Cerebellar nuclear complex (tissue), 1 donor: ENCODE data around the gene SNX21.
"Not testable (repeated sequence)": the region's sequence is repeated elsewhere in the genome, so short reads cannot be mapped to it uniquely, and the experiment has no call there.

ENCODE experiments used
- DNase-seq, 2 experiments: peaks; one replicate each; lab custom pipeline; 2025; lab: John Stamatoyannopoulos, UW

The SNX21 gene, protein sequence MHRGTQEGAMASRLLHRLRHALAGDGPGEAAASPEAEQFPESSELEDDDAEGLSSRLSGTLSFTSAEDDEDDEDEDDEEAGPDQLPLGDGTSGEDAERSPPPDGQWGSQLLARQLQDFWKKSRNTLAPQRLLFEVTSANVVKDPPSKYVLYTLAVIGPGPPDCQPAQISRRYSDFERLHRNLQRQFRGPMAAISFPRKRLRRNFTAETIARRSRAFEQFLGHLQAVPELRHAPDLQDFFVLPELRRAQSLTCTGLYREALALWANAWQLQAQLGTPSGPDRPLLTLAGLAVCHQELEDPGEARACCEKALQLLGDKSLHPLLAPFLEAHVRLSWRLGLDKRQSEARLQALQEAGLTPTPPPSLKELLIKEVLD

GRCh38 chr20:45833030-45833882 is at the start of gene SNX21:
Gene SNX21, plus strand, starts transcription at chr20:45833799. Its CDS starts 121 bp downstream, at chr20:45833920.
- DNase-seq, result peak in 1 of 2 experiments; percentile 14

DNA sequence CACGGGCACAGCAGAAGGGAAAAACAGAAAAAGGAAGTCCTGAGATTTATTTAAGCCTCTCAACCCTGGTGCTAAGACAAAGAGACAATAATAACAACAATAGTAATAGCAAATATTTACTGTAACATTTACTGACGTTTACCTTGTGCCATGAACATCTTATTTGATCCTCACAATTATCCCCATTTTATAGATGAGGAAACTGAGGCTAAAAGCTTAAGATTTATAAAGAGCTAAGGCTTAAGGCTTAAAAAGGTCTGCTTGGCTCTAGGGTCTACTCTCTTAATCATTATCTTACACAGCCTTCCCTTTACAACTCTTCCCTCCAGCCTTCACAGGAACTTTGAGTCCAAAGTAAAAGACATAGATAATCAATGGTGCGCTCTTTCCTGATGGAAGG is 45.2 kb upstream of the SNX21 start:
- DNase-seq, result no peak

DNA sequence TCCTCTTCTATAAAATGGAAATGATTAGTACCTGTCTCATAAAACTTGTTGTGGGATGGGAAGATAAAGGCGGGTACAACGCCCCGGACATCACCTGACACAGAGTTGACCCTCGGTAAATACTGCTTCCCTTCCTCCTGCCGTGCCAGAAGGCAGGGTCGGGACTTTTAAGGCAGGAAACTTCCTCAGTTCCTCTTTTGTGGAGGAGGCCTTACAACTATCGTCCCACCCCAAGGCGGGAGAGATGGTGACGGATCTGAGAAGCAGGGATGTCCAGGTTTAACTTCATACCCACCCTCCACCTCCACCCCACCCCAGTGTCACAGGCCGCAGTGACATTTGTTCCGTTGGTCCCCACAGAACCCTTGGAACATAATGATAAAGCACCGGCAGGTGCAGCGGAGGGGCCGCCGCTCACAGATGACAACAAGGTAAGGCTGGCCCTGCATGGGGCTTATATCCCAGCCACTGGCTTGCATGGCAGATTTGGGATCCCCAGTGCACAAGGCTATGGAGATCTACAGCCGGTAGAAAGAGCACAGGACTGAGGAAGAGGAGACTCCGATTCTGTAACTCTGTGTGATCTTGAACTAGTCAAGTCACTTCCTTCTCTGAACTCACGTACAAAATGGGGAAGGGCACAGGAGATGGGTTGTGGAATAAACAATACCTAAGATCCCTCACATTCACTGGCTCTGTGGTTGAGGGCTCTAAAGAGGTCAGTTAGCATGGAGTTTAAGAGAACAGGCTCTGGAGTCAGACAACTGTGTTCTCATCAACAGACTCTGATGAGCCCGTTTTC is 41.1 kb upstream of the SNX21 start:
- DNase-seq, result no peak

- no peak for DNase-seq
These were observed 37.1 kb upstream of the SNX21 start for GRCh38 chr20:45796337-45797065.

DNA sequence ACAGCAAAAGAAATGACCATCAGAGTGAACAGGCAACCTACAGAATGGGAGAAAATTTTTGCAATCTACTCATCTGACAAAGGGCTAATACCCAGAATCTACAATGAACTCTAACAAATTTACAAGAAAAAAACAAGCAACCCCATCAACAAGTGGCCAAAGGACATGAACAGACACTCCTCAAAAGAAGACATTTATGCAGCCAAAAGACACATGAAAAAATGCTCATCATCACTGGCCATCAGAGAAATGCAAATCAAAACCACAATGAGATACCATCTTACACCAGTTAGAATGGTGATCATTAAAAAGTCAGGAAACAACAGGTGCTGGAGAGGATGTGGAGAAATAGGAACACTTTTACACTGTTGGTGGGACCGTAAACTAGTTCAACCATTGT is 36.1 kb upstream of the SNX21 start:
- DNase-seq, result not testable (repeated sequence)

DNA sequence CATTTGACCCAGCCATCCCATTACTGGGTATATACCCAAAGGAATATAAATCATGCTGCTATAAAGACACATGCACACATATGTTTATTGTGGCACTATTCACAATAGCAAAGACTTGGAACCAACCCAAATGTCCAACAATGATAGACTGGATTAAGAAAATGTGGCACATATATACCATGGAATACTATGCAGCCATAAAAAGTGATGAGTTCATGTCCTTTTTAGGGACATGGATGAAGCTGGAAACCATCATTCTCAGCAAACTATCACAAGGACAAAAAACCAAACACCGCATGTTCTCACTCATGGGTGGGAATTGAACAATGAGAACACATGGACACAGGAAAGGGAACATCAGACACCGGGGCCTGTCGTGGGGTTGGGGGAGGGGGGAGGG is 35.6 kb upstream of the SNX21 start:
- DNase-seq, result not testable (repeated sequence)

DNA sequence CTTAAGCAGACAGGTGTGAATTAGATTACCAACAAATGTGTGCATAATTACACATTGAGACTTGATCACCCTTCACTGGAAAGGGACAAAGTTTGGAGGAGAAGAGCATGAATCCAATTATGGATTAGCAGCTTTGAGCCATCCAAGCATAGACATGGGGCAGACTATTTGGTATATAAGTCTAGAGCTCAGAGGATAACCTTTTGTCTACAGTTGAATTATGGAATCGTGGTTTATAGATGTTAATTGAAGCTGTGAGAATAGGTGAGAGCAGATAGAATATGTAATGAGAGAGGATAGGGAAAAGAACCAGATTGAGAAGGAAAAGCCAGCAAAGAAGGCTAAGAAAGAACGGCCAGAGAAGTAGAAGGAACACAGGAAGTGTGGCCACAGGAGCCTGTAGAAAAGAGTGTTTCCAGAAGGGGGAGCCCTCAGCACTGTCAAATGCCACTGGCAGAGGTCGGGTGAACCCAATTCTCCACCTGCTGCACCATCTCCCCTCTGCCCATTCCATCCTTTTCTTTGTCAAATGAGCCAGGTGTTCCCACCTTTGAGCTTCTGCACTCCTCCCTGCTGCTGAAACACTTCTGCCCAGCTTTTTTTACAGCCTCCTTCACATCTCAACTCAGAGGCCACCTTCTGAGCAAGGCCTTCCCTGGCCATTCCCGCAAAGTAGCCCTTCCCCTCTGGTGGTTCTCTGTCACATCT is 34.5 kb upstream of the SNX21 start:
- peak in 1 of 2 experiments; percentile 16 for DNase-seq

DNA sequence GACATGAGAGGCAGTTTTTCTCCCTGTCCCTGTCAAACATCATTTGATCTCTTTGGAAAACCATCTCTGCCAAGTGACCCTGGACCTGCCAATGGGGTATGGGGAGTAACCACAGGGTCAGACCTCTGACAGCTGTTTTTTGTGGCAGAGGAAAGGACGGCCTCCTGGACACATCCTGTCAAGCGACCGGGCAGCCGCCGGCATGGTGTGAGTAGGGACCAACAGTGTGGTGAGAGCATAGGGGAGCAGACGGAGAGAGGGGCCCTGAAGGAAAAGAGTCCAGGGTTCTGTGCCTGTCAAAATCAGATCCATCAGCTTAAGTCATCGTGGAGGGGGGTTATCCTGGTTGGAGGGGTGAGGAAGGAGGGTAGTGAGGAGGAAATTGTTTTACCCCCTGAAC is 31.7 kb upstream of the SNX21 start:
- no peak for DNase-seq

DNA sequence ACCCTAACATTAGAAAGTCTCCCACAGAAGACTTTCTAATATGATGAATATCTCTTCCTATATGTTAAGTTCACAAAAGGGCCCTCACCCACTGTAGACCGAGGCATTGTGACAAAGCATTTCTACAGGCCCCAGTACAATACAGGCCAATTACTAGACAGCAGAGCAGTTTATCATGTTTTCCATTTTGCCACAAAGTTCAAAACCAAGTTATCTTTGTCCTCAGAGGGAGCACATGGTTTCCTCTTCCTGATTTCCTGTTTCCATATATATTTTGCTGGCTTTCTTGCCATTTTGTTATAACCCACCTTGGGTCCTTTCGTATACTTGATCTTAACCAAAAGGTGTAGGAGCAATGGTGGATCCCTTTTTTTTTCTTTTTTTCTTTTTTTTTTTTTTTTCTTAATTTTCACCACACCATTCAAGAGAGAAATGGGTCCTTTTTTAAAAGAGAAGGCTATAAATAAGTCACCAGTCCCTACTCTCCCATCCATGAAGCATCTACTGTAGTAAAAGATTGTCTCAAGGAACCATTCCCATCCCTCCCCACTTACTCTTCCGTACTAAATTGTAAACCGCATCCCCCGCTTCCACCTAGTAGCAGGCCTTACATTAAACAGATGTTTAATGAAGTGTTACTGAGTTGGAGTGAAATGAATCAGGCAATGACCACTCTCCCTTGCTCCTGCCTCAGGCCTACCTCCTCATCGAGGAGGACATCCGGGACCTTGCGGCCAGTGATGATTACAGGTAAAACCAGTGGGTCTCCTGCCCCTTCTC is 23.2 kb upstream of the SNX21 start:
- DNase-seq, result no peak

DNA sequence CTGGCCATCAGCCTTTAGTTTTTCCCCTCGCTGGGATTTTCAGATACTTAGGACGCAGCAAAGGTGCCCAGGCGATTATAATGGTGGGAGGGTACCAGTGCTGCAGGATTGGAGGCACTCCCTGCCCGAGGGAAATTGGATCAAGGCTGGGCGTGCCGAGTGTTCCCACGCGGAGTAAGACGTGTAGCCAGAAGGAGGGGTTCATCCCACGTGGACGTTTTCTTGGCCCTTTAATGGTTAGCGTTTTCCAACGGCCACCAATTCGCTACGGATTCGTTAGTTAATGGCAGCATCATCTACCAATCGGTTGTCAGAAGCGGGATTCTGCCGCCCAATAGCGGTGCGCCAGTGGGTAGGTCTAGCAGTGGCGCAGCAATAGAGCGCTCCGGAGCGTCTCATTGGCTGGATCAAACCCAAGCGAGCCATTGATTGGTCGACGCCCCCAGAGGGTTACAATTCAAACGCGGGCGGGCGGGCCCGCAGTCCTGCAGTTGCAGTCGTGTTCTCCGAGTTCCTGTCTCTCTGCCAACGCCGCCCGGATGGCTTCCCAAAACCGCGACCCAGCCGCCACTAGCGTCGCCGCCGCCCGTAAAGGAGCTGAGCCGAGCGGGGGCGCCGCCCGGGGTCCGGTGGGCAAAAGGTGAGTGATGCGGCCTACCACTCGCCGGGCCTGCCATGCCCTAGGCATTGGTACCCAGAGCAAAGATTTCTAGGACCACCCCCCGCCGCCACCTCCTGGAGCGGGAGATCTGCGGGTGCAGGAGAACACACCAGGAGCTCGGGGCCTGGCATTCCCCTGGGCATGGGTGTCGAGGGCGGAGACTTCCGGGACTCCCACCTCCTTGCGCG is 21.2 kb upstream of the SNX21 start, which contains the start of gene UBE2C:
Gene UBE2C (plus strand): TSS at position 488 of the 849 bp plus-strand sequence. CDS start 52 bp downstream, at position 540.
- DNase-seq, result peak; percentile 75 to 94

DNA sequence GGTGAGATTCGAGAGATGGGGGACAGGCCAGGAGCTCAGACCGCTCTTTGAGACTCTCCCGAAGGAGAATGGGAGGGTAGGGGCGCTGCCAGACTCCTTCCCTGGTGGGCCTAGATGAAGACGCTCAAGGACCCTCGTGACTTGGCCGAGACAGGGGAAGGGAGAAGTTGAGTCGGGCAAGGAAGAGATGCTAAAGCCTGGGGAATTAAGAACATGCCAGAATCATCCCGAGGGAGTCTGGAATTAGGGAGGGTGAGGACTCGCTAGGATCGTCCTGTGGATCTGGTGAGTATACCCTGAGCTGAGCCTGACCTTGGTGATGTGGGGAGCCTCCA is 20.6 kb upstream of the SNX21 start:
- DNase-seq, result no peak

GRCh38 chr20:45813489-45813888 is 20.1 kb upstream of the SNX21 start:
- DNase-seq, result no peak

DNA sequence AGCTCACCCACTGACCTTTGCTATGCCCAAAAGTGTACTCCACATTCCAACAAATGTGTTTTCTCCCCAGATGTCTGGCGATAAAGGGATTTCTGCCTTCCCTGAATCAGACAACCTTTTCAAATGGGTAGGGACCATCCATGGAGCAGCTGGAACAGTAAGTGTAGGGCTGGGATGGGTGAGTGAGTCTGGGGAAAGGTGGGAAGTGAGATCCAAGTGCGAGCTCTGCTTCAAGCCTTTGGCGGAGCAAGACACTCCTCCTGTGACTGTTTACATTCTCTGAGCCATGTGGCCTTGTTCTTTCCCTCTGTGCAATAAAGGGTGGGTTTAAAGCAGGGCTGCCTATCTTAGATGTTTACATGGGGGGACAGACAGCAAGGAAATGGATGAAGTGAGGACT is 19.3 kb upstream of the SNX21 start:
- DNase-seq, result no peak

DNA sequence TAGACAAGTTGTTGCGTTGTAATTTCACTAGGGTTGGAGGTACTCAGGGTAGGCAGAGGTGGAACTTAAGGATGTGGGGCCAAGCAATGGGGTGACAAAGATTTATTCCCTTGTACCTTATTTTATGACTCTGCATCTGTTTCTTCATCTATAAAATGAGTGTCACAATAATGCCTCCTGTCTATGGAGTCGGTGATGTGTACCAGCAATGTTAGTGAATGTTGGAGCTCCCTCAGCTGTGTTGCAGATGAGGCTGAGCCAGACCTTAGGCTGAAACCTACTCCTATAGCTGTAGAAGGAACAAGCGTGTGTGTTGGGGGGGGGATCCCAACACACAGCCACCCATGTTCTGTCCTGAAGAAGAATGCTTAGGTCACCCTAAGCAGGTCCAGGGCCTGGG is 16.6 kb upstream of the SNX21 start:
- DNase-seq, result no peak

DNA sequence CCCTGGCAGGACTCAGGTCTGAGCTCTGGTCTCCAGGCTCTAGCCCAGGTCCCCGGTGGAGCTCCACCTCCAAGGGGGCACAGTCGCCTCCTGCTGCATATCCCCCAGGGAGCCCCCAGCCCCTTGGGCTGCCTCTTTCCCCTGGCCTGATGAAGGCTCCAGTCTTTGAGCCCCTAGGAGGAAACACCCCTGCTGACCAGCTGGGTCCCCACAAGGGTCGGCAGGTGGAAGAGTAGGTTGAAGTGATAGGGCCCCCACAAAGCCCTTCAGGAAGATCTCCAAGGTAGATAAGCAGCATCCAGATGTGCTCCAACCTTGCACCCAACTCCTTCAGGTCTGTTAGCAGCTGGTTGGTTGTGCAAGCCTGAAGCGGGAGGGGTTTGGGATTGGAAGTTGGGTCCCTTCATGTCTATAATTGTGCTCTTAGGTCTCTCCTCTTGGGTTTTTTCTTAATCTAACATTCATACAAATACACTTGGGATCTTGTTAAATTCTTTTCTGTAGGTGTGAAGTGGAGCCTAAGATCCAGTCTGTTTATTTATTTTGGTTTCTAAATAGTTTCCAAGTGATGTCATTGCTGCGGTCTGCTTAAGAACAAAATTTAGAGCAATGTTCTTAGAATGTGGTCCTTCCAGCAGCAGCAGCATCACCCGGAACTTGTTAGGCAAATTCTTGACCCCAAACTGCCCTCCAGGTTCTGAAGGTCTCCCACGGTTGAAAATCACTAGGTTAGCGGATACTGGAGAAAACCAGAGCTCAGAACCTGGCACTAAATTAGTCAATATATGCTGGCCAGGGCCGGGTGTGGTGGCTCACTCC is 16.0 kb upstream of the SNX21 start:
- no peak for DNase-seq

GRCh38 chr20:45818239-45818638 is 15.4 kb upstream of the SNX21 start:
- DNase-seq, result no peak

GRCh38 chr20:45819466-45819865 is 14.1 kb upstream of the SNX21 start:
- DNase-seq, result no peak

DNA sequence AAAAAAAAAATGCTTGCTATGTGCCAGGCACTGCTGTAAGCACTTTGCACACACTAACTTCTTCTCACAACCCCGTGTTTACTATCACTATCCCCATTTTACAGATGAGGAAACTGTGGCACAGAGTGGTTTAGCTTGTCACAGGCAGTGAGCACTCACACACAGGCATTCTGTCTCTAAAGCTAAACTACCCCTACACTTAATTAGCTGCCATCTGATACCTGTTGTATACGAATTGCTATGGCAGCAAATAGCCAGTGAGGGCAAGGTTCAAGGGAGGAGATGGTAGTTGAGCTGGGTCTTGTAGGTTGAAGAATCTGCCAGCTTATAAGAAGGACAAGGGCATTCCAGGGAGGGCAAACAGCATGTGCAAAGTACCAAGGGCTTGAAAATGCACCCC is 11.7 kb upstream of the SNX21 start:
- DNase-seq, result no peak
